ENCODE data around the gene FGF1.

Gene FGF1

DNA sequence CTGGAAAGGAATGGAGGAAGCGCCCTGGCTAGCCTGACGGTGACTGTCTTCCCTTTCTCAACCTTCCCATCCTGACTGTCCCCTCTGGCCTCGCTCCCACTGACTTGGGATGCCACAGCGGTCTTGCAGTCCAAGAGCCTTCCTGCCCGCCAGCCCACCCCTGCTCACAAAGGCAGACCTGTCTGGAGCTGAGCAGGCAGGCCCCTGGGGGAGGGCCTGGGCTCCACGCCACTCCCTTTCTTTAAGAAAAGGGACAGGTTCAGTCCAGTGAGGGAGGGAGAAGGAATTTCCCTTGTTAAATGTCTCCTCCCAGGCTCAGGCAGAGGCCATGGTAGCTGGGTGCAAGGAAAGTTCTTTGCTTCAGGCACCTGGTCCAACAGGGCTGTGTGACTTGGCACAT lies 18.1 kb downstream of the FGF1 start:
- no peak overlapping the region for H3K4me3 ChIP-seq (ENCODE audit: low read depth, low read length)
- TF ChIP-seq, protein P1, sequence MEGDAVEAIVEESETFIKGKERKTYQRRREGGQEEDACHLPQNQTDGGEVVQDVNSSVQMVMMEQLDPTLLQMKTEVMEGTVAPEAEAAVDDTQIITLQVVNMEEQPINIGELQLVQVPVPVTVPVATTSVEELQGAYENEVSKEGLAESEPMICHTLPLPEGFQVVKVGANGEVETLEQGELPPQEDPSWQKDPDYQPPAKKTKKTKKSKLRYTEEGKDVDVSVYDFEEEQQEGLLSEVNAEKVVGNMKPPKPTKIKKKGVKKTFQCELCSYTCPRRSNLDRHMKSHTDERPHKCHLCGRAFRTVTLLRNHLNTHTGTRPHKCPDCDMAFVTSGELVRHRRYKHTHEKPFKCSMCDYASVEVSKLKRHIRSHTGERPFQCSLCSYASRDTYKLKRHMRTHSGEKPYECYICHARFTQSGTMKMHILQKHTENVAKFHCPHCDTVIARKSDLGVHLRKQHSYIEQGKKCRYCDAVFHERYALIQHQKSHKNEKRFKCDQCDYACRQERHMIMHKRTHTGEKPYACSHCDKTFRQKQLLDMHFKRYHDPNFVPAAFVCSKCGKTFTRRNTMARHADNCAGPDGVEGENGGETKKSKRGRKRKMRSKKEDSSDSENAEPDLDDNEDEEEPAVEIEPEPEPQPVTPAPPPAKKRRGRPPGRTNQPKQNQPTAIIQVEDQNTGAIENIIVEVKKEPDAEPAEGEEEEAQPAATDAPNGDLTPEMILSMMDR (IDR thresholded peaks at IDR 0.05; ENCODE audit: low read depth, low read length) = no peak
- TF ChIP-seq, protein P2, sequence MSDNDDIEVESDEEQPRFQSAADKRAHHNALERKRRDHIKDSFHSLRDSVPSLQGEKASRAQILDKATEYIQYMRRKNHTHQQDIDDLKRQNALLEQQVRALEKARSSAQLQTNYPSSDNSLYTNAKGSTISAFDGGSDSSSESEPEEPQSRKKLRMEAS (IDR thresholded peaks at IDR 0.05; ENCODE audit: low read depth, low read length) = no peak
- no peak for TF ChIP-seq POLR2A (IDR thresholded peaks at IDR 0.05; ENCODE audit: extremely low read depth, insufficient read length)
- TF ChIP-seq MYC (IDR thresholded peaks at IDR 0.05; ENCODE audit: low read depth, low read length) = no peak
- DNase-seq (ENCODE audit: low read depth) = no peak

DNA sequence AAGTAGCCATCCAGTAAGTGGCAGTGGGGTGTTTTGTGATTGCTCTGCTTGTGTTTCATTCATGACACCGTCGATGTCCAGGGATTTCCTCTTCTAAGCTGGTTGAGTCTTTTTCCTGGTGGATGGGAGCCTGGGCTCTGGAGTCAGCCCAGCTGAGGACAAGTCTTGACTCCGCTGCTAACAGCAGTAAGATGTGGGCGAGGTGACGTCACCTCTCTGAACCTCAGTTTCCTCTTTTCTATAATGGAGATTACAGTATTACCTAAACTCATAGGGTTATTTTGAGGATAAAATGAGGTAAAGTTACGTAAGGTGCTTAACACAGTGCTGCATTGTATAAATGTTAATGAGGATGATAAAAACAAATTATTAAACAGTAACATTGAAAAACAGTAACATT lies 21.3 kb downstream of the FGF1 start:
- H3K4me3 ChIP-seq (ENCODE audit: low read depth, low read length) = no peak overlapping the region
- TF ChIP-seq POLR2A (IDR thresholded peaks at IDR 0.05; ENCODE audit: extremely low read depth, insufficient read length) (no peak), MYC (IDR thresholded peaks at IDR 0.05; ENCODE audit: low read depth, low read length) (no peak)
- TF ChIP-seq, protein P1 (IDR thresholded peaks at IDR 0.05; ENCODE audit: low read depth, low read length) = no peak
- TF ChIP-seq, protein P2 (IDR thresholded peaks at IDR 0.05; ENCODE audit: low read depth, low read length) = no peak
- peak; percentile 51 for DNase-seq (ENCODE audit: low read depth)

DNA sequence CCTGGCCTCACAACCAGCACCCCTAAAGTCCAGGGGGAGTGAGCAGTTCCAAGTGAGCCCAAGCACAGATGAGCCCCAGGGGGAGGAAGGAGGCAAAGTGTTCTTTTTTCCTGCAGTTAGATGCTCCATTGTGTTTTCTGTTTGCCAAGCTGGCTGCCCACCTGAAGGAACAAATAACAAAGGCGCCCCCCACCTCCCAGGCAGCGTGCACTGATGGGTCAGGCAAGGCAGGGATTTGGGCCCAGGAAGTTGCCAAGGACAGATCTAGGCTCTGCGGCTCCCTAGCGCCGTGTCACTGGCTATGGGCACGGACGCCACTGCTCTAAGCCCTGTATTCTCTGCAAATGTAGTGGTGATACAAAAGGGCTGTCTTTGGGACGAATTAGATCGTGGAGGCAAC lies 21.8 kb downstream of the FGF1 start:
- TF ChIP-seq POLR2A (IDR thresholded peaks at IDR 0.05; ENCODE audit: extremely low read depth, insufficient read length) (no peak), MYC (IDR thresholded peaks at IDR 0.05; ENCODE audit: low read depth, low read length) (no peak)
- TF ChIP-seq, protein P1 (IDR thresholded peaks at IDR 0.05; ENCODE audit: low read depth, low read length) = no peak
- TF ChIP-seq, protein P2 (IDR thresholded peaks at IDR 0.05; ENCODE audit: low read depth, low read length) = no peak
- no peak overlapping the region for H3K4me3 ChIP-seq (ENCODE audit: low read depth, low read length)
- no peak for DNase-seq (ENCODE audit: low read depth)

DNA sequence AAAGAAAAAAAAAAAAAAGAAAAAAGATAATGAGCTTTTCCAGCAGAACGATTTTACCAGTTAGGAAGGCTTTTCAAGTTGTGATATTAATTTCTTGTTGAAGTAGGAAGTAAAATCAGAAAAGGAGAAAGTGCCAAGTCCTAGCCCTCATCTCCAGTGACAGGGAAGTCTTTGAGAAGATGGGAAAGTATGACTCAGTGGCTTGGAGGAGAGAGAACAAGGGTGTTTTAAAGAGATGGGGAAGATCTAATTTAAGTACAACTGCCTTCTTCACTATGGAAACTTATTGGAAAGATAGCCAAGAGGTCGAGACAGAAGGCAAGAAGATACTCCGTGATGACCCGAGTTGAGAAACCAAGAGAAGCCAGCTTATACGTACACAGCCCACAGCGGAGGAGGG lies 22.6 kb downstream of the FGF1 start:
- no peak for TF ChIP-seq MYC (IDR thresholded peaks at IDR 0.05; ENCODE audit: low read depth, low read length)
- no peak for TF ChIP-seq POLR2A (IDR thresholded peaks at IDR 0.05; ENCODE audit: extremely low read depth, insufficient read length)
- TF ChIP-seq, protein P1 (IDR thresholded peaks at IDR 0.05; ENCODE audit: low read depth, low read length) = no peak
- TF ChIP-seq, protein P2 (IDR thresholded peaks at IDR 0.05; ENCODE audit: low read depth, low read length) = no peak
- DNase-seq (ENCODE audit: low read depth) = no peak
- no peak overlapping the region for H3K4me3 ChIP-seq (ENCODE audit: low read depth, low read length)

DNA sequence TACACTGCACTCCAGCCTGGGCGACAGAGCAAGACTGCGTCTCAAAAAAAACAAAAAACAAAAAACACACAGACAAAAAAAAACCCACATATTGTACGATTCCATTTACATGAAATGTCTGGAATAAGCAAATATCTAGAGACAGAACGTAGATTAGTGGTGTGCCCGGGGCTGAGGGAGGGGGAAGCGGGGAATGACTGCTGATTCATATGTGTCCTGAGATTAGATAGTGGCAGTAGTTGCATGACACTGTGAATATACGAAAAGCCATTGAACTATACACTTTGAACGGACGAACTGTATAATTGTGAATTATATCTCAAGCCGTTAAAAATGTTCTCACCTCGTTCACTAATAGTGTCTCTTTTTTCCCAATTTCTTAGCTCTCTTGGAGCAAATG lies 23.9 kb downstream of the FGF1 start:
- no peak for TF ChIP-seq POLR2A (IDR thresholded peaks at IDR 0.05; ENCODE audit: extremely low read depth, insufficient read length)
- TF ChIP-seq, protein P1 (IDR thresholded peaks at IDR 0.05; ENCODE audit: low read depth, low read length) = no peak
- TF ChIP-seq, protein P2 (IDR thresholded peaks at IDR 0.05; ENCODE audit: low read depth, low read length) = no peak
- TF ChIP-seq MYC (IDR thresholded peaks at IDR 0.05; ENCODE audit: low read depth, low read length) = no peak
- H3K4me3 ChIP-seq (ENCODE audit: low read depth, low read length) = no peak overlapping the region
- DNase-seq (ENCODE audit: low read depth) = no peak

DNA sequence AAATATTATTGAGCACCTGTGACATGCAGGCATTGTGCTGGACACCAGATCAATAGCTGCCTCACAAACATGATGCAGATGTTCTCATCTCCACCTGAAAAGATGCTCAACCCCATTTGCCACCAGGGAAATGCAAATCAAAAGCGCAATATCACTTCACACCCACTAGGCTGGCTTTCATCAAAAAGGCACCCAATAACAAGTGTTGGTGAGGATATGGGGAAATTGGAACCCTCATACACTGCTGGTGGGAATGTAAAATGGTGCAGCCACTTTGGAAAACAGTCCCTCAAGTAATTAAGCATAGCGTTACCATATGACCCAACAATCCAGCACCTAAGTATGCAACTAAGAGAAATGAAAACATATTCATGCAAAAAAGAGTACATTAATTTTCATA lies 24.7 kb downstream of the FGF1 start:
- TF ChIP-seq MYC (IDR thresholded peaks at IDR 0.05; ENCODE audit: low read depth, low read length) = no peak
- TF ChIP-seq, protein P1 (IDR thresholded peaks at IDR 0.05; ENCODE audit: low read depth, low read length) = no peak
- TF ChIP-seq, protein P2 (IDR thresholded peaks at IDR 0.05; ENCODE audit: low read depth, low read length) = no peak
- no peak for TF ChIP-seq POLR2A (IDR thresholded peaks at IDR 0.05; ENCODE audit: extremely low read depth, insufficient read length)
- no peak overlapping the region for H3K4me3 ChIP-seq (ENCODE audit: low read depth, low read length)
- DNase-seq (ENCODE audit: low read depth) = no peak
